PC-3 (cell line): ENCODE results near the gene PIAS1. TPM values are rescaled to one million over a fixed set of nuclear protein-coding genes. Genes with fewer than 3 reads are reported as not detected.

ENCODE experiments used
- ATAC-seq: fragments of 200-7000 bp; cut with Tn5 transposase; 2 replicates; pipeline ENCODE4 v1.9.1; 2020; ENCODE audit warnings: mild to moderate bottlenecking, moderate library complexity
- BruUV-seq: library from RNA; stranded (reverse); fragments of 400-500 nt; replicated peaks from 2 replicates; lab custom pipeline; 2021; lab: Mats Ljungman, UMichigan
- CTCF ChIA-PET: fragments of 300-600 bp; sonication (Branson Sonifier 250); formaldehyde crosslinking; loops from one replicate; lab custom pipeline; 2022; ENCODE audit warnings: antibody characterized with exemption; lab: Charles Lee
- POLR2A ChIA-PET: fragments of 300-600 bp; sonication (Branson Sonifier 250); formaldehyde crosslinking; loops from one replicate; lab custom pipeline; 2022; ENCODE audit warnings: antibody characterized with exemption; ENCODE audit not compliant: unreplicated experiment; lab: Charles Lee
- DNase-seq: peaks from one replicate; pipeline ENCODE4 v3.0.0-alpha.2; 2015
- H2AFZ ChIP-seq: fragments of 300-600 bp; sonication (generic); 2 replicates; pipeline ENCODE4 v1.6.0; 2016; ENCODE audit warnings: antibody characterized with exemption, low read length
- H3F3A ChIP-seq: fragments of 300-600 bp; sonication (generic); one replicate; pipeline ENCODE4 v1.6.0; 2017; ENCODE audit warnings: antibody characterized with exemption, low read length, control low read depth, mild to moderate bottlenecking; ENCODE audit not compliant: unreplicated experiment
- H3K27ac ChIP-seq: fragments of 300-600 bp; sonication (generic); 2 replicates; pipeline ENCODE4 v1.5.1; 2016; ENCODE audit warnings: mild to moderate bottlenecking, low read length
- H3K27me3 ChIP-seq: fragments of 300-600 bp; sonication (generic); 2 replicates; pipeline ENCODE4 v1.6.1; 2016; ENCODE audit warnings: low read length, mixed read lengths
- H3K36me3 ChIP-seq: fragments of 300-600 bp; sonication (generic); 2 replicates; pipeline ENCODE4 v1.6.1; 2016; ENCODE audit warnings: low read depth, mixed run types, low read length, mixed read lengths
- H3K4me1 ChIP-seq: fragments of 300-600 bp; sonication (generic); 2 replicates; pipeline ENCODE4 v1.5.1; 2016; ENCODE audit warnings: low read length; ENCODE audit not compliant: insufficient read depth
- H3K4me2 ChIP-seq: fragments of 300-600 bp; sonication (generic); 2 replicates; pipeline ENCODE4 v1.6.0; 2016; ENCODE audit warnings: low read length
- H3K4me3 ChIP-seq: fragments of 300-600 bp; sonication (generic); 2 replicates; pipeline ENCODE4 v1.5.1; 2016; ENCODE audit warnings: mild to moderate bottlenecking, low read length, mixed read lengths
- H3K79me2 ChIP-seq: fragments of 300-600 bp; sonication (generic); 2 replicates; pipeline ENCODE4 v1.6.1; 2017; ENCODE audit warnings: low read length, mixed read lengths
- H3K9ac ChIP-seq: fragments of 300-600 bp; sonication (generic); 2 replicates; pipeline ENCODE4 v1.6.0; 2016; ENCODE audit warnings: mild to moderate bottlenecking, low read length
- H3K9me2 ChIP-seq: fragments of 300-600 bp; sonication (generic); replicated peaks from 2 replicates; pipeline ENCODE4 v1.6.1; 2016; ENCODE audit warnings: mixed run types, low read length, mixed read lengths
- H3K9me3 ChIP-seq: fragments of 300-600 bp; sonication (generic); 2 replicates; pipeline ENCODE4 v1.6.1; 2016; ENCODE audit warnings: low read length, mixed read lengths
- H4K20me1 ChIP-seq: fragments of 300-600 bp; sonication (generic); 2 replicates; pipeline ENCODE4 v1.6.1; 2016; ENCODE audit warnings: low read length, mixed read lengths
- CTCF ChIP-seq: fragments of 300-600 bp; sonication (generic); conservative IDR thresholded peaks from 2 replicates; pipeline ENCODE4 v1.5.1; 2017; ENCODE audit warnings: antibody characterized with exemption, low read depth, mild to moderate bottlenecking, low read length
- EZH2 ChIP-seq: fragments of 300-600 bp; sonication (generic); IDR thresholded peaks from one replicate; pipeline ENCODE4 v1.6.1; 2017; ENCODE audit warnings: antibody characterized with exemption, mild to moderate bottlenecking, low read length; ENCODE audit not compliant: unreplicated experiment
- EZH2phosphoT487 ChIP-seq: fragments of 300-600 bp; sonication (generic); IDR thresholded peaks from 2 replicates; pipeline ENCODE4 v1.6.1; 2018; ENCODE audit warnings: mild to moderate bottlenecking, antibody characterized with exemption, low read length, borderline replicate concordance
- intact Hi-C: fragments of 100-400 bp; cut with micrococcal nuclease; formaldehyde crosslinking; loops from 2 replicates; pipeline ENCODE4 v1.9.0; 2023
- total RNA-seq: library from RNA; depleted of rRNA; stranded (reverse); fragments of >200 nt; gene quantifications from 2 replicates; pipeline ENCODE4 v1.2.3, GENCODE V29; 2014

Gene PIAS1
- total RNA-seq, 1 experiment from 2014 or later: 21.9 TPM

DNA sequence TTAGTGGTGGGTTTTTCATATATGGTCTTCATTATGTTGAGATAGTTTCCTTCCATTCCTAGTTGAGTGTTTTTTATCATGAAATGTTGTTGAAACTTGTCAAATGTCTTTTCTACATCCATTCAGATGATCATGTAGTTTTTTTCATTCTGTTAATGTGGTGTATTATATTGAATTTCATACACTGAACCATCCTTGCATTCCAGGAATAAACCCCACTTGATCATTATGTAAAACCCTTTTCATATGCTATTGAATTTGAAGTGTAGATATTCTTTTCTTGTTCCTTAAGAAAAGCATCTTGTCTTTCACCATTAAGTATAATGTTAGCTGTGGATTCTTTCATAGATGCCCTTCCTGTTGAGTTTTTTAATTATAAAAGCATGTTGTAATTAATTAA is 42.9 kb downstream of the PIAS1 start:
- H3K4me3 ChIP-seq: no peak overlapping the region
- TF ChIP-seq EZH2 (no peak), EZH2phosphoT487 (no peak), CTCF (no peak)
- H3K36me3 ChIP-seq: peaks cover 25% of the 10 kb centered on the region
- no peaks in the 10 kb centered on the region for H3K9me2 ChIP-seq
- H3K27me3 ChIP-seq: no peaks in the 10 kb centered on the region
- ATAC-seq (no peak), DNase-seq (no peak)
- peaks cover 88% of the 10 kb centered on the region for H3K79me2 ChIP-seq
- ChIA-PET POLR2A (no interaction called here), CTCF (no interaction called here)
- H3K9me3 ChIP-seq: peaks cover 7% of the 10 kb centered on the region; the same call in 1 of the 2 replicates
- BruUV-seq: no TSS peak
- H3K27ac ChIP-seq: no peak overlapping the region
- no peaks in the 10 kb centered on the region for H3F3A ChIP-seq
- peaks cover 4% of the 10 kb centered on the region for H3K4me1 ChIP-seq
- no peak overlapping the region for H3K9ac ChIP-seq
- intact Hi-C loops: loop anchor here (10.0 kb wide), 1 partner anchor 58 kb away; no protein-coding TSS in a partner anchor
- H3K4me2 ChIP-seq: no peak overlapping the region
- no peak overlapping the region for H2AFZ ChIP-seq
- 0 out of 2 replicates have a peak, but pooled peaks cover 7% of the 10 kb centered on the region for H4K20me1 ChIP-seq

- ATAC-seq (no peak), DNase-seq (no peak)
- Histone ChIP-seq H3K9me3 (peaks cover 7% of the 10 kb centered on the region; the same call in 1 of the 2 replicates), H3K27me3 (no peaks in the 10 kb centered on the region), H3K4me2 (no peak overlapping the region), H3K4me1 (no peaks in the 10 kb centered on the region), H4K20me1 (no peaks in the 10 kb centered on the region), H3K79me2 (peaks cover 88% of the 10 kb centered on the region), H3K27ac (no peak overlapping the region), H2AFZ (no peak overlapping the region), H3K36me3 (peaks cover 27% of the 10 kb centered on the region), H3F3A (no peaks in the 10 kb centered on the region), H3K9me2 (no peaks in the 10 kb centered on the region), H3K9ac (no peak overlapping the region), H3K4me3 (no peak overlapping the region)
- POLR2A ChIA-PET: no interaction called here
- CTCF ChIA-PET: no interaction called here
- intact Hi-C loops: loop anchor here (10.0 kb wide), 1 partner anchor 56 kb away; no protein-coding TSS in a partner anchor
- TF ChIP-seq EZH2phosphoT487 (no peak), EZH2 (no peak), CTCF (no peak)
- no TSS peak for BruUV-seq
Measured at GRCh38 chr15:68098465-68098864, 44.4 kb downstream of the PIAS1 start.

- H3K9ac ChIP-seq: no peak overlapping the region
- POLR2A ChIA-PET: no interaction called here
- ATAC-seq (no peak), DNase-seq (no peak)
- no peaks in the 10 kb centered on the region for H3K4me1 ChIP-seq
- peaks cover 7% of the 10 kb centered on the region; the same call in 1 of the 2 replicates for H3K9me3 ChIP-seq
- H3K4me2 ChIP-seq: no peak overlapping the region
- H3K27ac ChIP-seq: no peak overlapping the region
- H3F3A ChIP-seq: no peaks in the 10 kb centered on the region
- no peak overlapping the region for H3K4me3 ChIP-seq
- H4K20me1 ChIP-seq: no peaks in the 10 kb centered on the region
- H3K27me3 ChIP-seq: no peaks in the 10 kb centered on the region
- no peak overlapping the region for H2AFZ ChIP-seq
- BruUV-seq: no TSS peak
- intact Hi-C loops: no loop called here
- TF ChIP-seq CTCF (no peak), EZH2phosphoT487 (no peak), EZH2 (no peak)
- peaks cover 34% of the 10 kb centered on the region for H3K36me3 ChIP-seq
- CTCF ChIA-PET: no interaction called here
- peaks cover 89% of the 10 kb centered on the region for H3K79me2 ChIP-seq
- H3K9me2 ChIP-seq: no peaks in the 10 kb centered on the region
Measured at GRCh38 chr15:68100194-68100593, 46.1 kb downstream of the PIAS1 start.
